OCI-LY7 (cell line): ENCODE measurements around the gene BMAL1.
"Not testable (repeated sequence)": the region's sequence is repeated elsewhere in the genome, so short reads cannot be mapped to it uniquely, and the experiment has no call there.

Experiments used
- EZH2phosphoT487 ChIP-seq: fragments of 200-600 bp; sonication (generic); IDR thresholded peaks from 2 replicates; pipeline ENCODE4 v1.6.1; 2018; ENCODE audit warnings: low read depth, borderline replicate concordance, mild to moderate bottlenecking, mixed run types, antibody characterized with exemption, low read length, moderate library complexity, mixed read lengths
- TF ChIP-seq, protein P1 (sequence below): fragments of 200-600 bp; sonication (generic); conservative IDR thresholded peaks from 2 replicates; pipeline ENCODE4 v1.5.1; 2014; ENCODE audit warnings: mild to moderate bottlenecking, antibody characterized with exemption, low read length, moderate library complexity, mixed read lengths

DNA sequence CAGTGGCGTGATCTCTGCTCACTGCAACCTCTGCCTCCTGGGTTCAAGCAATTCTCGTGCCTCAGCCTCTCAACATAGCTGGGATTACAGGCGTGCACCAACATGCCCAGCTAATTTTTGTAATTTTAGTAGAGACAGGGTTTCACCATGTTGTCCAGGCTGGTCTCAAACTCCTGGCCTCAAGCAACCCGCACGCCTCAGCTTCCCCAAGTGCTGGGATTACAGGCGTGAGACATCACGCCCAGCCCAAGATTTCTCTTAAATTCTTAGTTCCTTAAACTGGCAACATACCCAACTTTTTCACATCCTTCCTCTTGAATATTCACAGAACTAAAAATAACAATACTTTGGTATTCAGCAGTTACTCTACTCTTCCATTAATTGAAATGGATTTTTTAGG lies 159.2 kb downstream of the BMAL1 start:
- TF ChIP-seq, protein P1, sequence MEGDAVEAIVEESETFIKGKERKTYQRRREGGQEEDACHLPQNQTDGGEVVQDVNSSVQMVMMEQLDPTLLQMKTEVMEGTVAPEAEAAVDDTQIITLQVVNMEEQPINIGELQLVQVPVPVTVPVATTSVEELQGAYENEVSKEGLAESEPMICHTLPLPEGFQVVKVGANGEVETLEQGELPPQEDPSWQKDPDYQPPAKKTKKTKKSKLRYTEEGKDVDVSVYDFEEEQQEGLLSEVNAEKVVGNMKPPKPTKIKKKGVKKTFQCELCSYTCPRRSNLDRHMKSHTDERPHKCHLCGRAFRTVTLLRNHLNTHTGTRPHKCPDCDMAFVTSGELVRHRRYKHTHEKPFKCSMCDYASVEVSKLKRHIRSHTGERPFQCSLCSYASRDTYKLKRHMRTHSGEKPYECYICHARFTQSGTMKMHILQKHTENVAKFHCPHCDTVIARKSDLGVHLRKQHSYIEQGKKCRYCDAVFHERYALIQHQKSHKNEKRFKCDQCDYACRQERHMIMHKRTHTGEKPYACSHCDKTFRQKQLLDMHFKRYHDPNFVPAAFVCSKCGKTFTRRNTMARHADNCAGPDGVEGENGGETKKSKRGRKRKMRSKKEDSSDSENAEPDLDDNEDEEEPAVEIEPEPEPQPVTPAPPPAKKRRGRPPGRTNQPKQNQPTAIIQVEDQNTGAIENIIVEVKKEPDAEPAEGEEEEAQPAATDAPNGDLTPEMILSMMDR, result not testable (repeated sequence)
- TF ChIP-seq EZH2phosphoT487, result not testable (repeated sequence)
